Daoy (cell line): ENCODE data around the gene TTLL12. TPM values are rescaled to one million over a fixed set of nuclear protein-coding genes. Genes with fewer than 3 reads are reported as not detected.

Experiments used
- DNase-seq: peaks from one replicate; pipeline ENCODE4 v3.0.0-alpha.2; 2015; ENCODE audit warnings: low read depth
- total RNA-seq: library from RNA; depleted of rRNA; stranded (reverse); fragments of >200 nt; shearing (Covaris generic); gene quantifications from 2 replicates; pipeline ENCODE4 v1.2.3, GENCODE V29; 2014

The TTLL12 gene
- total RNA-seq, 1 experiment from 2014 or later: 61.1 TPM

DNA sequence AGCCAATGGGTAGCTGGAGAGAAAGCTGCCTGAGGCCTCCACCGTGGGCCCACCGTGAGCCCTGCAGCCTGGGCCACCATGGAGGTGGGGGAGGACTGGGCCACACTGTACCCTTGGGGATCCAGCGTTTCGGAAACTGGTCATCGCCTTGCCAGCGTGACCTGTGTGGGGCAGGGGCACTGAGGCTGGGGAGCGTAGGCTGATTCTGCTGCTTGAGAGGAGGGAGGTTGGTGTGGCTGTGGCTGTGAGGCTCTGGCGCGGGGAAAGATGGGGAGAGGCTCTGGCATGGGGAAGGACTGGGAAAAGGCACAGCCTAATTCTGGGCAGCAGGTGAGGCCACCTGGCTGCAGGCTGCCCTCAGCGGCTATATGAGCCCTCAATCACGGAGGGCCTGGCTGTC lies 12.6 kb upstream of the TTLL12 start:
- no peak for DNase-seq

DNA sequence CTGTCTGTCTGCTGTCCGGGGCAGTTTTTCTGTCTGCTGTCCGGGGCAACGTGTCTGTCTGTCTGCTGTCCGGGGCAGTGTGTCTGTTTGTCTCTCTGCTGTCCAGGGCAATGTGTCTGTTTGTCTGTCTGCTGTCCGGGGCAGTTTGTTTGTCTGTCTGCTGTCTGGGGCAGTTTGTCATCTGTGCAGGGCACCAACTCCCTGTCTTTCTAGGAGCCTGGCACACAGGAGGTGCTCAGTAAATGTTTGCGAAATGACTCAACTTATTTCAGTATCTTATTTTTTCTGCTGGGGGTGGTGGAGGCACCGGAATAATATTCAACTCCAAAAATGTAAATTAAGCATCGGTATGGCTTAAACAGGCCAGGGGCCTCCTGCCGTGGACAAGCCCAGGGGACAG lies 12.0 kb upstream of the TTLL12 start:
- no peak for DNase-seq

DNA sequence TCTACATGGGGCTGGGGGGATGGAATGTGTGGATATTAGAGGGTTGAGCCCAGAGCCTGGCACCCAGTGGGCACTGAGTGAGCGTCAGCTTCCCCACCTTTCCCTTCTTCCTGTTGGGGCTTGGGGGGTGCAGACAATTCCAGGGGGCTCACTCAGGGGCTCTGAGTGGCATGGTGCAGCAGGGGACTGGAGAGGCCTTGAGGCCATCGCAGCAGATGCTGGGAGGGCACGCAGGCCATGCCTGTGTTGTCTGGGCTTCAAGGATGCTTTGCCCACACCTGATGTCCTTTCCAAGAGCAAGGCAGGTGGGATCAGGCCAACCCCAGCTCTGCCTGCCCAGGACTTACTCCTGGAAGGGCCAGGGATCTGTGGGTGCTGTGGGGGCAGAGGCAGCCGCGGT lies 11.2 kb upstream of the TTLL12 start:
- no peak for DNase-seq

DNA sequence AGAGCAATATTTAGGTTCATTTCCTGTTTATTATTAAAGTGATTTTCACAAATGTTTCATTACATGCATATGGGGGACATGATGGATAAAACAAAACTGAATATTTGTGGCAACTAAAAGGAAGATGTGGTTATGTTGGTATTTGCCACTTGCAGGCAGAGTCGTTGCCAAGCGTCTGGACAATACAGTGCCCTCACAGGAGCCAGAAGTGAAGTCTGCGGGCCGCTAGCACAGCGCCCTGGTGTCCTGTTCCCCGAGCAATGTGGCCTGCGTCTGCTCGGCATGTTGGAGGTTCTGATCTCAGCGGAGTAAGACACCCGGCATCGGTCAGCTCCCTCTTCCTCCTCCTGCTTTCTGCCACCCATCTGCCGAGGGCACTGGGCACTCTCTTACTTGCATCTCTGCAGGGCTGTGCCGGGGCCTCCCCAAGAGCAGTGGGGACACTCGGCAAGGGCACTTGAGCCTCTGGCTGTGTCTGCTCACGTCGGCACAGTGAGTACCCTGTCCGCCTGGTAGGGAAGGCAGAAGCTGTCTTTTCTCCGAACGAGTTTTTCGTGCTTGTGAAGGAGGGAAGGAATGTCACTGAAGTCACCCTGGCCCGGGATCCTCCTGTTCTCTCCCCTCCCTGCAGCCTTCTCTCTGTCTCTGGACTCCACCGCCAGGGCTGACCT lies 10.5 kb upstream of the TTLL12 start:
- DNase-seq: peak; percentile 42

DNA sequence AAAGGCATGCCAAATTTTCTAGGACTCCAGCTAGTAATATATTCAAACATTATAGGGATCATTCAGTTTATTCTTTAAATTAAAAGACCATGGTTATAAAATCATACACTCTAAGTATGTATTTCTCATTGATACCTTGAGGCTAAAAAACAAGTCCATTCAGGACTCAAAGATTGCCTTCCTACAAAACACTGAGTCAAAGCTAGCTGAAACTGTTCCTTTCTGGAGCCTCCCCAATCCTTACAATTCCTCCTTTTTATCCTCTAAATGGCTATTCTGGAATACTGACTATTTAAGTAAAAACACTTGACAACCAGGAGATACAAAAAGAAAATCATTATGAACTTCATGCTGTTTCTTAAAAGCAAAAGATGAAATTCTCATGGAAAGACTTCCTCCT lies 4.9 kb upstream of the TTLL12 start:
- DNase-seq: no peak

DNA sequence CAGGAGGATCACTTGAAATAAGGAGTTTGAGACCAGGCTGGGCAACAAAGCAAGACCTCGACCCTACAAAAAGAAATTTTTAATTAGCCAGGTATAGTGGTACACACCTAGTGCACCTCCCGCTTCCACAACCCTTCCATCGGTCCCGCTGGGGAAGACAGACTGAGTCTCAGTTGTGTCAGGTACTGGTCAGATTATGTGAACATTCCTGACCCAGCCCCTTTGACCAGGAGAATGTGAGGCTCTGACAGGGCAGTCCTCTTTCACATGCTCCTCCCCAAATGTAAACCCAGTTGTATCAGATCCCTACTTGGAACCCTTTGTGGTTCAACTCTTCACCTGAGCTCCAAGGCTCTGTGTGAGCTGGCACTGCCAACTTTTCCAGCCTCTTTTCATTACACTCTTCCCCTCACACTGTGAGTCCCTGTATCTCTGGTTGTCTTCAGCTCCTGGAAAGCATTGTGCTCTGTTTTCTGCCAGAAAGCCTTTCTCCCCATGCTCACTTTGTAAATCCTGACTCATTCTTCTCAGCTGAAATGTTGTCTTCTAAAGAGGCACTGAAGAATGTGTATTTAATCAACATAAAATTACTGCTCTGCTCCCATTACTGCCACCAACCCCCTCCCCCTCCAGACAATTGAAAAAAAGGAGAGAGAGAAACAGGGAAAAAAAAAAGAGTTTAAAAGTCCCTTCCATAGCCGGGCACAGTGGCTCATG lies 2.1 kb upstream of the TTLL12 start:
- no peak for DNase-seq

DNA sequence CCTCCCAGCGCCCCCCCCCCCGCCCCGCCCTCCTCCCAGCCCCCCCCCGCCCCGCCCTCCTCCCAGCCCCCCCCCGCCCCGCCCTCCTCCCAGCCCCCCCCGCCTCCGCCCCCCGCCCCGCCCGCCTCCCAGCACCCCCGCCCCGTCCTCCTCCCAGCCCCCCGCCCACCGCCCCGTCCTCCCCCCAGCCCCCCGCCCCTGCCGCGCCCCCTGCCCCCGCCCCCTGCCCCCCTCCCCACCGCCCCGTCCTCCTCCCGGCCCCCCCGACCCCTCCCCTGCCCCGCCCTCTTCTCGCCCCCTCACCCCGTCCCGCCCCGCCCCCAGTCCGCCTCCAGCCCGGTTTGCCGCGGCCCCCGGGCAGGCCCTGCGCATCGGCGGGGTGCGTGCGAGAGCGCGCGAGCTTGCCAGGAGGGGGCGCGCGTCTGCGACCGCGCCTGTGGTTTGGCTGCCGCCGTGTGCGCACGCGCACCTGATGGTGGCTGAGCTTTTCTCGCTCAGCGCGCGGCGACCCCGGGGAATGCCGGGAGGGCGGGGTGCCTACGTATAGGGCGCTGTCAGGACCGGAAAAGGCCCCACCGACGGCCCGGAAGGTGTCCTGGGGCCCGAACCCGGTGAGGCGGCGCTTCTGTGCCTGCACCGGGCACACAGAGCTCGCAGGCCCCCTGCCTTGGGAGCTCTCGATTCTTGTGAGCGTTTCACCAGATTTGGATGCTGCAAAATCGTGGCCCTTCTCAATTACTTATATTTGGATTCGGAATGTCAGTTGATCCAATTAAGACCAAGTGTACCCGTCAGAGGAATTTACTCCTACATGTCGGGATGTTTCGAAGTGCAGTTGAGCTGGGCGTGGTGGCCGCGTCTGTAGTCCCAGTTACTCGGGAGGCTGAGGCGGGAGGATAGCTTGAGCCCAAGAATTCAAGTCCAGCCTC lies 501 bp upstream of the TTLL12 start:
- peak; percentile 97 for DNase-seq

DNA sequence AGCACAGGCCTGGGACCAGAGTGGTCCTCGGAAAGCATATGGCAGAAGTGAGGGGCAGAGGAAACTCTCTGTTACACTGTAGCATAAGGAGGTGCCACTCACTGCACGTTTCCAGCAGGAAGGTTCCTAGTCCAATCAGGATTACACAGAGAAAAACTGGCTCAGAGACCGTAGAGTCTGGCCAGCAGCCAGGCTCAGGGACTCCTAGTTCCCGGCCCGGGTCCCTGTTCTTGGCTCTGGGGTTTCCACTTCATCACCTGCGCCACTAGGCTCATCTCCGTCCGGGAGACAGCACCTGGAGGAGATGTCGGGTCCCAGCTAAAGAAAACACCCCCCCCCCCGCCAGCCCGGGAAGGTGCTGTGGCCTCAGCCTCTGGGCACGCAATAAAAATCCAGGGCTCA lies 1.1 kb downstream of the TTLL12 start:
- peak; percentile 39 for DNase-seq

DNA sequence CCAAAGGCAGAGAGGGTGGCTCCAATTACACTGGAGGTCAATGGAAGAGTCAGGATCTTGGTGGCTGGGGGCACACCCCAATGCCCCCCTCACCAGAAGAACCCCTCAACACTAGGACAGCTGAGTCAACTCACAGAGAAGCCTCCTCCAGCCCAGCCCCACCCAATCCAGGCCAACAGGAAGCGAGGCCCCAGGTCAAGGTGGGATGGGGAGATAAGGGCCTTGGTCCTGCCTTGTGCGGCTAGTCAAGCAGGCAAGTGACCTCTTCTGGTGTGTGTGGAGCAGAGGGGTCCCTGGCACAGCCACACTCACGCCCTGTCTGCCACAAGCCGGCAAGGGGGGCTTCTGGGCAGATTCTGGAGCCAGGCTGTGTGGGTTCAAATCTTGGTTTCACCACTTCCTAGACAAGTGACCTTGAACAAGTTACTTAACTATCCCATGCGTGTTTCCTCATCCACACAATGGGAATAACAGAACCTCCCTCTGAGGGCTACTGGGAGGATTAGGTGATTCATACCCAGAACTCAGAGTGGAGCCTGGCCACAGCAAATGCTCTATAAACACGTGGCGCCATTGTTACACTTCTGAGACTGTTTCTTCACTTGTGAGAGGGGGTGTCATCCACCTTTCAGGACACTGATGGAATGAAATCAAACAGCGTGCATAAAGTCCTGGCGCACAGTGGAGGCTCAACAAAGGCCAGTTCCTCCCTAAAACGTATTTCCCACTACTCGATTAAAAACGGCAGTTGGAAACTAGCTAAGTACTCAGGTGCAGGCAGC lies 3.2 kb downstream of the TTLL12 start:
- DNase-seq: peak; percentile 64

DNA sequence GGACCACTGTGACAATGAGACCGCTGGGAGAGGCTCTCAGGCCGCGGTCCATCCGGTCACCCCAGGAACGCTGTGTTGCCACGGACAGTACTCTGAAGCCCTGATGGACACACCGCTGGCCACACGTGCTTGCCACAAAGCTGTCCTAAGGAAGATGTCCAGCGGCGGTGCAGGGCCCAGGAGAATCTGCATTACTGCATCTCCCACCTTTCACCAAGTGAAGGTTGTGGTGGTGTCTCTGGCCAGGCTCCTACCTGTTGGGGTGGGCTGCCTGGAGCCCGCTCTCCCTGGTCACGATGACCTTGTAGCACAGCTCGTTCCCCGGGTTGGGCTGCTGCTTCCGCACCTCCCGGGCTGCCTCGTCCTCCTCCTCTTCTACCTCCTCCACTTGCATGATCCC lies 4.2 kb downstream of the TTLL12 start:
- no peak for DNase-seq

DNA sequence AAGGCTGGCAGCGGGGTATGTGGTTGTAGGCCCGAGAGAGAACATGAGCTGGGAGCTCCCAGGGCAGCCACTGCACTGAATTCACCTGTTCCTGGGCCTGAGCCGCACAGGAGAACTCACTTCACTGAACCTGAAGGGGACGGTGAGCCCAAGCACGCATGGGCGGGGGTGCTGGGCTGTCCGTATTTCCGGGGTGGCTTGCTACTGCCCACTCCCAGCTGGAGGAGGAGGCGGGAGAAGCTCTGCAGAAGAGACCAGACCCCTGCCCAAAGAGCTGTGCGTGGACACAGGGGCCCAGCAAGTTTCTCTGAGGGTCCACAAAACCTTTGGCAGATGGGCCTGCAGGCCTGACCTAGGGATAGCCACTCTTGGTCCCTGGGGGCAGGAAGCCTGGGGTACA lies 4.8 kb downstream of the TTLL12 start:
- no peak for DNase-seq

DNA sequence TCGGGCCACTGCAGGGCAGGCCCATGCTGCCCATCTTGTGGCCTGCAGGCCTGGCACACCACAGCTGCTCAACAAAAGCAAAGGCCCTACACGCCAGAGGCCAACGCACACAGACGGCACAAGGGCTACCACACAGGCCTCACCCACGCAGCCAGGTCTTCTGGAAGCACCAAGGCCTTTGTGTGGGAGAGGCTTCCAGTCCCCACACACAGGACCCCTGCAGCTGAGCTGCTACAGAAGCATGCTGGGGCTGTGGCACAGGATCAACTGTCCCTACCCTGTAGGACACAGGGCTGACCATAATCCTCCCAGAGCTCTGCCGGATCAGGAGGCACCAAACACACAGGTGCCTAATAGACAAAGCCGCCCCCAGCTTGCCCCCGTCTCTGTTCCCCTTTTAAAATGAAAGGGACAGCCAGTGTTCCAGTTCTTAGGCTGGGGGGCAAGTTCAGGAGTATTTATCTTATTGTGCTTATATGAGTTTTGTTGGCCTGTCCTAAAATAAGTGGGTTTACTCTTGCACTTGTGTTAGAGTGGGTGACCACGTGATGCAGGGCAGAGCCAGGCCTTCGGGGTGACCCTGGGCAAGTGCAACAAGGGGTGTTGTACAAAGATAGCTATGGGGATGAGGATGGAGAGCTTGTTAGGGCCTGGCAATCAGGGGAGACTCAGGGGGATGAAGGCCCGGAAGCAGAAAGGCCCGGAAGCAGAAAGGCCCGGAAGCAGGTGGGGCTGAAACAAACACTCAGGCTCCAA lies 5.4 kb downstream of the TTLL12 start:
- no peak for DNase-seq

DNA sequence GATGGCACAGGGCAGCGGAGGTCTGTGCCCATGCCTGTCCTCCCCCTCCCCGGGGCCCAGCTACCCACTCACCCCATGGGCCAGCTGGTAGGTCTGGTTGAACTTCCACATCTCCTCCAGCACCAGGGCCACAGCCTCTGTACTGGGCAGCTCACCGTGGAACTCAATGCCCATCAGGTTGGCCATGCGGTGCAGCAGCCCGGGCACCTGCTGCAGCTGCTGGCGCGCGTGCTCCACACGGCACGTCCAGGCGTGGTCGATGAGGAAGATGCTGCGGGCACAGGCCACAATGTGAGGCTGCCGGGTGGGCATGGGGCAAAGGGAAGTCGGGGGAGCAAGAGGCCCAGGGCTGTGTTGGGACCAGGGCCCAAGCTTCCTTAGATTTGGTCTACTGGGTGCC lies 6.3 kb downstream of the TTLL12 start:
- DNase-seq: no peak

DNA sequence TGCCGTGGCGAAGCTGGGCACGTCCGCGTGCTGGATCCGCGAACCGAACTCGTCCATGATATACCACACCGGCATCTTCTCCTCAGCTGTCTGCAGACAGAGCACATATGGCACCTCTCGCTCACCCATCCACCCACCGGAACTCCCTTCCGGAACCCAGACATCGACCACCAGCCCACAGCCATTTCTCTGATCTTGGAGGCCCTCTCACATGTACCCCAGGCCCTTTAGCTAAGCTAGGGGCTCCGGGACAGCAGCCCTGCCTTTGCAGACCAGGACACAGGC lies 7.1 kb downstream of the TTLL12 start:
- no peak for DNase-seq

DNA sequence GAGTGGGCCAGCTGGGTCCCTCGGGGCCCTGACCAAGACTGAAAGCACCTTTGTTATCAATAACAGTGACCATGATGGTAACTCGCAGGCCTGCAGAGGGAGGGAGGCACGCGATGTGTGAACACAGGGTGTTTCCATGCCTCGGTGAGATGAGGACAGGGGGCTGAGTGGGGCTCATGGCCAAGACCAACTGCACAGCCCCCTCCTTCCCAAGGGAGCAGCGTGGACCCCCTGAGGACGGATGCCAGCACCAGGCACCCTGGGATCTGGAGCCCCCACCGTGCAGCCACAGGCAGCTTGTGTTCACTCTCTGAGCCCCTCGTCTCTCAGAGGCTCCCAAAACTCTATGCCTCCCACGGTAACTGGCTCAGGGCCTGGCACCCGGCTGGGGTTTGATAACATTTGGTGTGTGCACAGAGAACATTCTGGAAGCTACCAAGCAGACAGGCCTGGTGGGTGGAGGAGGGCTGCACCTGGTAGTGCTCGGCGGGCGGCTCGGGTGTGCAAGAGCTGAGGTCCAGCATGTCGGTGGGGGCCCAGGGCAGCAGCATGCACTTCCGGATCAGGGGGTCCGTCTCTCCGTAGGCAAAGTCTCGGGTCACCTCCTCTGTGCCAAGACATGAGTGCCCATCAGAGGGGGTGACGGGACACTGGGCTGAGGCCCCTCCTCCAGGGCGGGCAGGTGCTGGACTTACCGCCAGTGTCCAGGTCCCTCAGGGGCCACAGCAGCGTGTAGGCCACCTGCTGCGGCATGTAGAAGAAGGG lies 7.6 kb downstream of the TTLL12 start:
- no peak for DNase-seq

DNA sequence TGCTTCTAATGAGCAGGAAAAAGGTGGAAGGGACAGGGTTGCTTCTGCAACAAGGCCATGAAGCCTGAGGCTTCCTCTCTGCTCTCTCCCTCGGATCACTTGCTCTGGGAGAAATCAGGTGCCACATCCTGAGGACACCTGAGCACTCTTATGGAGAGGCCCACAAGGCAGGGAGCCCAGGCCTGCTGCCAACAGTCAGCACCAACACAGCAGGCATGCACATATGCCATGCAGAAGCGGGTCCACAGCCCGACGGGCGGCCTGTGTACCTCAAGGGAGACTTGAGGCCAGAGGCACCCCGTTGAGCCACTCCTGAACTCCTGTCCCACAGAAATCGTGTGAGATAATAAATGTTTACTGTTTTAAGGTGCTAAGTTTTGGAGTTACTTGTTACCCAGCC lies 9.5 kb downstream of the TTLL12 start:
- no peak for DNase-seq

DNA sequence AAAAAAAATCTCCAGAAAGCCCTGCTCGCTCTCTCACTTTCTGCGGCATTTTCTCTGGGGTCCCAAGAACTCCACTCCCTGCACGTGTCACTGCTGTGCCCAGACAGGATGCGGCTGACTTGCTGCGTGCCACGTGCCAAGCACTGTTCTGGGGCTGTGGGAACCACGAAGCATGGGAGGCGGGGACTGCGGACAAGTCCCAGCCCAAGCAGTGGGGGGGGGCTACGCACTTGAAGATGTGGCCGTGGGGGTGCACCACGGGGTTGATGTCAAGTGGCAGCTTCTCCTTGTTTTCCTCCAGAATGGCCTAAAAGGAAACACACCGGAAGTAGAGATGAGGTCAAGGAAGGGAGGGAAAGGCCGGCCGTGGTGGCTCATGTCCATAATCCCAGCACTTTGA lies 10.8 kb downstream of the TTLL12 start:
- DNase-seq: no peak

DNA sequence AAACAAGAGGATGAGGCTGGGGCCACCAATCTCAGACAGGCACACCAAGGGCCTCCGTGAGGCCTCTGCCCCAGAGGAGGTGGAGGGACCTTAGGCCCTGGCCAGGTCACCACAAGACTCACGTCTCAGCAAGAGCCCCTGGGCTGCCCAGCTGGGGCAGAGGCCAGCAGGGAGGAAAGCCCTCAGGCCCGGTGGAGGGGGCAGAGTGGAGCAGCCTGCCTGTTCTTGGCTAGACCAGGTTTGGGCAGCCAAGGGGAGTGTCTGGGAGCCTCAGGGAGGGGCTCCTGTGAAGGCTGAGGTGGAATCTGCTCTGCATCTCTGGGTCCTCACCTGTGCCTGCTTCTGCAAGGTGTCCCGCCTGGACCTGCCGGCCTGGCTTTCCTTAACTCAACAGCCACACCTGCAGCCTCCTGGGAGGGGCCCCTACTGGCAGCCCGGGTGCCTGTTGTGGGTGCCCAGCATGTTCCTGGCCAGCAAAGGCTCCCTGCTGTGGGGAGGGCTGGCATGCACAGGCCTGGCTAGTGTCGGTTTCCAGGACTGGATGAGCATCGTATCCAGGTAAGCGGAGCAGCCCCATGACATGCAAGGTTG lies 11.9 kb downstream of the TTLL12 start:
- no peak for DNase-seq

DNA sequence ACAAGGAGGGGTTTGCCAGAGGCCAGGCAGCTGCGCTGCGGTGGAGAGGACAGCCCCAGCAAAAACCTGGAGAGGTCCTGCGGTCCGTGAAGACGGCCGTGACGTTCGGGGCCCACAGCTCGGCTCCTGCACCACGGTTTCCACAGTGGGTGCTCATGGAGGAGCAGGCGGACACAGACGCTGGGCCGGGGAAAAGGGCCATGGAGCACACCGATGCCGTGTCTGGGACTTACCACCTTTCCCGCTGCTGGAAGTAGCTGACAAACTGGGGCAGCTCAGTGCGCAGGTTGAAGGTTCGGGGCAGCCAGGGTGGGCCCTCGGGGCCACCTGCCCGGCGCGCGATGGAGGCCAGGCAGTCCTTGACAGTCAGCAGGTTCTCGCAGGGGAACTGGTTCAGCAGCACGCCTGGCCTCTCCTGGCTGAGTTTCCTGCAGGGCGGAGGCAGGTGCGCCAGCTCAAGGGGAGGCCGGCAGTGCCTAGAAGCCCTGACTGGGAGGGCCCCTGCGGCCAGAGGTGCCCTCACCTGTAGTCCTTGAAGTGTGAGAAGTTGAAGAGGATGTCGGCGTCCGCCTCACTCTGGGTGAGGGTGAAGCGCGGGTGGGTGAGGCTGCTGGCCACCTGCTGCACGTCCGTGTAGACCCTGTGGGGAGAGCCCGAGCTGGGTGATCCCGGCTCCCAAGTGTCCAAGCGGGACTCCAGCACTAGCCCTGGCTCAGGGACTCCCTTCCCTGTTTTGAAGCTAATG lies 12.8 kb downstream of the TTLL12 start:
- no peak for DNase-seq
